ENCODE results near the gene IL1RN.

DNA sequence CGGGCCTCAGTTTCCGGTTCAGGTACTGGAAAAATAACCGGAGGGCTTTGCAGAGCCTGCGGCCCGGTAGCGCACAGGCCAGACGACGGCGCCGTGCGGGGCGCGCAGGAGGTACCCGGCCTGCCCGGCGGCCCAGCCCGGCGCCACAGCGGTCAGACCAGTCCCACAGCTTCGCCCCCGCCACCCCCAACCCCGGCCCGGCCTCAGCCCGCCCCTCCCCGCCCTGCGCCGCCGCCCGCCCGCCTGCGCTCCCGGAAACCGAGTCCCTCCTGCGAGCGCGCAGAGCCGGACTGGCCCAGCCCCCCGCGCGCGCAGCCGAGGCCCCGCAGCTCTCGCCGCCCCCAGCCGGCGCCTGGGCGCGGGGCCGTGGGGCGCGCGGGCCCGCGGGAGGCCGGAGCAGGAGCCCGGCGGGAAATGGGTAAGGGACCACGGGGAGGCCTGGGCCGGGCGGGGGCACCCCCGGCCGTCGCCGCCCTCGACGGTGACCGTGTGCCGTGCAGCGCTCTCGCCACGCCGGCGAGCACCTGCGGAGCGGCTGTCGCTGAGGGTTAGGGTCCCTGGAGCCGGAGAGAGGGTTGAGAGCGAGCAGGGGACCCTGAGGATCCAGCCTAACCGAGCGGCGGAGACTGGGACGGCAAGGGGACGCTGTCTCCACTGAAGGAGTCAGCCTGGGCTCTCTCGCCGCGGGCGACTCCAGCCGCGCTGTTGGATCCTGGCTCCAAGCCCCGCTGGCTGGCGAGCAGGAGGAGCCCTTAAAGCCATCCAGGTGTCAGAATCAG is 29.9 kb downstream of the IL1RN start:
- TF ChIP-seq, protein P1, sequence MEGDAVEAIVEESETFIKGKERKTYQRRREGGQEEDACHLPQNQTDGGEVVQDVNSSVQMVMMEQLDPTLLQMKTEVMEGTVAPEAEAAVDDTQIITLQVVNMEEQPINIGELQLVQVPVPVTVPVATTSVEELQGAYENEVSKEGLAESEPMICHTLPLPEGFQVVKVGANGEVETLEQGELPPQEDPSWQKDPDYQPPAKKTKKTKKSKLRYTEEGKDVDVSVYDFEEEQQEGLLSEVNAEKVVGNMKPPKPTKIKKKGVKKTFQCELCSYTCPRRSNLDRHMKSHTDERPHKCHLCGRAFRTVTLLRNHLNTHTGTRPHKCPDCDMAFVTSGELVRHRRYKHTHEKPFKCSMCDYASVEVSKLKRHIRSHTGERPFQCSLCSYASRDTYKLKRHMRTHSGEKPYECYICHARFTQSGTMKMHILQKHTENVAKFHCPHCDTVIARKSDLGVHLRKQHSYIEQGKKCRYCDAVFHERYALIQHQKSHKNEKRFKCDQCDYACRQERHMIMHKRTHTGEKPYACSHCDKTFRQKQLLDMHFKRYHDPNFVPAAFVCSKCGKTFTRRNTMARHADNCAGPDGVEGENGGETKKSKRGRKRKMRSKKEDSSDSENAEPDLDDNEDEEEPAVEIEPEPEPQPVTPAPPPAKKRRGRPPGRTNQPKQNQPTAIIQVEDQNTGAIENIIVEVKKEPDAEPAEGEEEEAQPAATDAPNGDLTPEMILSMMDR (optimal IDR thresholded peaks at IDR 0.05 in 1 of 3, IDR thresholded peaks at IDR 0.05 in 1 of 3, conservative IDR thresholded peaks at IDR 0.05 in 1 of 3; ENCODE audit: extremely low read depth in 1 of 3, insufficient read depth in 2 of 3, low read length in 3 of 3) = peak in 1 of 3 experiments; percentile 6
- no peak for TF ChIP-seq EZH2 (IDR thresholded peaks at IDR 0.05; ENCODE audit: low read length)
